HepG2 (cell line): ENCODE results near the gene JUND. TPM values are rescaled to one million over a fixed set of nuclear protein-coding genes. Genes with fewer than 3 reads are reported as not detected.

ENCODE experiments used
- AHR ChIP-seq: IDR thresholded peaks from 2 replicates; pipeline ENCODE4 v1.6.1; 2018; ENCODE audit warnings: missing genetic modification reagents, missing compliant biosample characterization
- ARNTL ChIP-seq: sonication (generic); formaldehyde crosslinking; IDR thresholded peaks from 2 replicates; pipeline ENCODE4 v1.4.0; 2020; ENCODE audit warnings: mild to moderate bottlenecking, missing genetic modification reagents
- BRCA1 ChIP-seq: sonication (generic); formaldehyde crosslinking; IDR thresholded peaks from 2 replicates; pipeline ENCODE4 v1.4.0; 2020; ENCODE audit warnings: missing genetic modification reagents
- CCDC6 ChIP-seq: sonication (generic); formaldehyde crosslinking; IDR thresholded peaks from 2 replicates; pipeline ENCODE4 v1.8.1; 2022; ENCODE audit warnings: mild to moderate bottlenecking, missing genetic modification reagents, moderate library complexity
- HOXA5 ChIP-seq: sonication (generic); formaldehyde crosslinking; IDR thresholded peaks from 2 replicates; pipeline ENCODE4 v1.4.0; 2020; ENCODE audit warnings: missing genetic modification reagents
- KDM2A ChIP-seq: sonication (generic); formaldehyde crosslinking; IDR thresholded peaks from 2 replicates; pipeline ENCODE4 v1.4.0; 2020; ENCODE audit warnings: low read depth, missing genetic modification reagents, borderline replicate concordance
- MBD4 ChIP-seq: IDR thresholded peaks from 2 replicates; pipeline ENCODE4 v1.6.1; 2012; ENCODE audit warnings: low read length, inconsistent platforms, borderline replicate concordance
- NFKBIZ ChIP-seq: IDR thresholded peaks from 2 replicates; pipeline ENCODE4 v1.6.1; 2018; ENCODE audit warnings: missing genetic modification reagents, missing compliant biosample characterization
- POLR2AphosphoS2 ChIP-seq: IDR thresholded peaks from 2 replicates; pipeline ENCODE4 v1.6.1; 2011; ENCODE audit warnings: low read depth, low read length, improper control_type of control experiment
- SALL1 ChIP-seq: sonication (generic); formaldehyde crosslinking; IDR thresholded peaks from 2 replicates; pipeline ENCODE4 v1.8.0; 2022; ENCODE audit warnings: mild to moderate bottlenecking, missing genetic modification reagents
- TBP ChIP-seq: sonication (generic); formaldehyde crosslinking; IDR thresholded peaks from 2 replicates; pipeline ENCODE4 v1.5.0; 2020; ENCODE audit warnings: missing genetic modification reagents
- TOPORS ChIP-seq: sonication (generic); formaldehyde crosslinking; IDR thresholded peaks from 2 replicates; pipeline ENCODE4 v1.8.0; 2023; ENCODE audit warnings: mild to moderate bottlenecking, missing genetic modification reagents
- TSC22D2 ChIP-seq: sonication (generic); formaldehyde crosslinking; IDR thresholded peaks from 2 replicates; pipeline ENCODE4 v1.5.1; 2020; ENCODE audit warnings: missing genetic modification reagents, mild to moderate bottlenecking, borderline replicate concordance
- ZNF136 ChIP-seq: sonication (generic); formaldehyde crosslinking; IDR thresholded peaks from 2 replicates; pipeline ENCODE4 v1.8.1; 2022; ENCODE audit warnings: low read depth, mild to moderate bottlenecking, moderate library complexity, missing genetic modification reagents
- ZNF569 ChIP-seq: sonication (generic); formaldehyde crosslinking; IDR thresholded peaks from 2 replicates; pipeline ENCODE4 v1.5.0; 2020; ENCODE audit warnings: mild to moderate bottlenecking, missing genetic modification reagents, moderate library complexity, borderline replicate concordance
- polyA plus RNA-seq, 8 experiments: library from polyadenylated mRNA; depleted of rRNA in 3 of 8; stranded (reverse) in 7 of 8; unstranded in 1 of 8; fragments of >200 nt; fragmentation: Illumina TruSeq in 4 of 8; extraction: Trizol in 4 of 8; gene quantifications; 2 replicates each; pipeline versions ENCODE4 v1.2.1 to v1.2.3, GENCODE V29; 2011 to 2016; ENCODE audit warnings: low read depth in 4 of 8, missing spikeins in 1 of 8, mixed read lengths in 1 of 8; ENCODE audit not compliant: insufficient read depth in 1 of 8
- total RNA-seq, 5 experiments: library from RNA; depleted of rRNA; stranded (reverse); fragments of >200 nt; fragmentation: Illumina TruSeq; extraction: Trizol; gene quantifications; 2 replicates each; pipeline ENCODE4 v1.2.3, GENCODE V29; 2016; ENCODE audit warnings: low read depth in 1 of 5
- TF ChIP-seq, protein P1 (sequence below): sonication (generic); formaldehyde crosslinking; IDR thresholded peaks from 2 replicates; pipeline ENCODE4 v1.4.0; 2020; ENCODE audit warnings: missing genetic modification reagents
- TF ChIP-seq, protein P2 (sequence below): sonication (generic); formaldehyde crosslinking; IDR thresholded peaks from 2 replicates; pipeline ENCODE4 v1.4.0; 2020; ENCODE audit warnings: missing genetic modification reagents; ENCODE audit errors: not compliant biosample characterization
- TF ChIP-seq, protein P3 (sequence below): sonication (generic); formaldehyde crosslinking; IDR thresholded peaks from 2 replicates; pipeline ENCODE4 v1.9.0; 2021; ENCODE audit warnings: missing genetic modification reagents, borderline replicate concordance
- TF ChIP-seq, protein P4 (sequence below), 2 experiments: sonication (generic) in 1 of 2; formaldehyde crosslinking in 1 of 2; IDR thresholded peaks; 2 replicates each; pipeline versions ENCODE4 v1.4.0 to v1.6.1; 2018 to 2020; ENCODE audit warnings: missing genetic modification reagents in 2 of 2, borderline replicate concordance in 1 of 2, low read depth in 1 of 2, mild to moderate bottlenecking in 1 of 2, missing biosample characterization in 1 of 2

JUND gene
- total and polyA plus RNA-seq, 2 of the 13 experiments (the other 11 are each of a cell fraction or from before 2014, with no cell fraction given): 41.2 to 59.8 TPM

DNA sequence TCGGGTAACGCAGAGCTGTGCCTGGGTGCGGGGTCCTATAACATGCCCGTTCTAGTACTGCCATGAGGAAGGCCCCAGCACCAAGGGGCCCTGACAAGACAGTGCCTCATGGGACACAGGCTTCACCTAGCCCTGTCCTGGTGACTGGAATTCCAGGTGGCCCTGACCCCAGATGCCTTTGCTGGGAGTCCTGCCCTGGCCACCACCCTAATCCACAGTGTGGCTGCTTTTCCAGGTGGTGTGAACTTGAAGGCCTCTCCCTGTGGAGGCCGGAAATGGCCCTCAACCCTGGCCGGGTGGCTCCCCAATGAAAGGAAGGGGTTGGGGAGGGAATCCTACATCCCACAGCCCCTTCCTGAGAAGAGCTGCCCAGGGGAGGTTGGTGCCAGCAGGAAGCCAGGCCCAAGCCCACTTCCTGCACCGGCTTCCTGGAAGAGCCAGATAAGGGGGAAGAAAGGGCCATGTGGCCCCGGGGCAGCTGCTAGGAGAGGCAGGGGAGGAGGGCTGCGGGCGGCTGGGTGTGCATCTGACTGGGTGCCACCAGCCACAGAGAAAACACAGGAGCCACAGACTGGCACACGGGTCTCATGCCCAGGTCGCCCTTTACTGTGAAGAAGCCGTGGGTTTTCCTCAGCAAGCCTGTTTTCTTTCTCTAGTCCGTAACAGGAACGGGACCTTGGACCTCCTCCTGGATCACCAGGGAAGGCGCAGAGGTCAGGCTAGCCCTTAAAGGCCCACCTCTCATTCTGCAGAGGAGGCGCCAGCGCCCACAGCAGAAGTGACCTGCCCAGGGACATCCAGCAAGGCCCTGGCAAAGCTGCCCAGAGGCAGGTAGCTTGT lies 36.8 kb upstream of the JUND start (continued):
- TF ChIP-seq POLR2AphosphoS2 (no peak), TOPORS (no peak), TSC22D2 (no peak), ZNF569 (no peak), ARNTL (CRISPR knock-in tag) (no peak), AHR (CRISPR knock-in tag) (0 out of 2 replicates have a peak, but pooled peaks have one; percentile 25), TBP (CRISPR knock-in tag) (no peak), ZNF136 (CRISPR knock-in tag) (no peak), NFKBIZ (CRISPR knock-in tag) (no peak), CCDC6 (CRISPR knock-in tag) (no peak), KDM2A (peak; percentile 25; the same call in 1 of the 2 replicates), HOXA5 (CRISPR knock-in tag) (peak; percentile 67; the same call in 1 of the 2 replicates), SALL1 (peak; percentile 60; the same call in 1 of the 2 replicates), MBD4 (no peak), BRCA1 (CRISPR knock-in tag) (0 out of 2 replicates have a peak, but pooled peaks have one; percentile 68)
- TF ChIP-seq, protein P1, sequence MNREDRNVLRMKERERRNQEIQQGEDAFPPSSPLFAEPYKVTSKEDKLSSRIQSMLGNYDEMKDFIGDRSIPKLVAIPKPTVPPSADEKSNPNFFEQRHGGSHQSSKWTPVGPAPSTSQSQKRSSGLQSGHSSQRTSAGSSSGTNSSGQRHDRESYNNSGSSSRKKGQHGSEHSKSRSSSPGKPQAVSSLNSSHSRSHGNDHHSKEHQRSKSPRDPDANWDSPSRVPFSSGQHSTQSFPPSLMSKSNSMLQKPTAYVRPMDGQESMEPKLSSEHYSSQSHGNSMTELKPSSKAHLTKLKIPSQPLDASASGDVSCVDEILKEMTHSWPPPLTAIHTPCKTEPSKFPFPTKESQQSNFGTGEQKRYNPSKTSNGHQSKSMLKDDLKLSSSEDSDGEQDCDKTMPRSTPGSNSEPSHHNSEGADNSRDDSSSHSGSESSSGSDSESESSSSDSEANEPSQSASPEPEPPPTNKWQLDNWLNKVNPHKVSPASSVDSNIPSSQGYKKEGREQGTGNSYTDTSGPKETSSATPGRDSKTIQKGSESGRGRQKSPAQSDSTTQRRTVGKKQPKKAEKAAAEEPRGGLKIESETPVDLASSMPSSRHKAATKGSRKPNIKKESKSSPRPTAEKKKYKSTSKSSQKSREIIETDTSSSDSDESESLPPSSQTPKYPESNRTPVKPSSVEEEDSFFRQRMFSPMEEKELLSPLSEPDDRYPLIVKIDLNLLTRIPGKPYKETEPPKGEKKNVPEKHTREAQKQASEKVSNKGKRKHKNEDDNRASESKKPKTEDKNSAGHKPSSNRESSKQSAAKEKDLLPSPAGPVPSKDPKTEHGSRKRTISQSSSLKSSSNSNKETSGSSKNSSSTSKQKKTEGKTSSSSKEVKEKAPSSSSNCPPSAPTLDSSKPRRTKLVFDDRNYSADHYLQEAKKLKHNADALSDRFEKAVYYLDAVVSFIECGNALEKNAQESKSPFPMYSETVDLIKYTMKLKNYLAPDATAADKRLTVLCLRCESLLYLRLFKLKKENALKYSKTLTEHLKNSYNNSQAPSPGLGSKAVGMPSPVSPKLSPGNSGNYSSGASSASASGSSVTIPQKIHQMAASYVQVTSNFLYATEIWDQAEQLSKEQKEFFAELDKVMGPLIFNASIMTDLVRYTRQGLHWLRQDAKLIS (CRISPR knock-in tag): no peak
- TF ChIP-seq, protein P2, sequence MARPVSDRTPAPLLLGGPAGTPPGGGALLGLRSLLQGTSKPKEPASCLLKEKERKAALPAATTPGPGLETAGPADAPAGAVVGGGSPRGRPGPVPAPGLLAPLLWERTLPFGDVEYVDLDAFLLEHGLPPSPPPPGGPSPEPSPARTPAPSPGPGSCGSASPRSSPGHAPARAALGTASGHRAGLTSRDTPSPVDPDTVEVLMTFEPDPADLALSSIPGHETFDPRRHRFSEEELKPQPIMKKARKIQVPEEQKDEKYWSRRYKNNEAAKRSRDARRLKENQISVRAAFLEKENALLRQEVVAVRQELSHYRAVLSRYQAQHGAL (CRISPR knock-in tag): no peak
- TF ChIP-seq, protein P3, sequence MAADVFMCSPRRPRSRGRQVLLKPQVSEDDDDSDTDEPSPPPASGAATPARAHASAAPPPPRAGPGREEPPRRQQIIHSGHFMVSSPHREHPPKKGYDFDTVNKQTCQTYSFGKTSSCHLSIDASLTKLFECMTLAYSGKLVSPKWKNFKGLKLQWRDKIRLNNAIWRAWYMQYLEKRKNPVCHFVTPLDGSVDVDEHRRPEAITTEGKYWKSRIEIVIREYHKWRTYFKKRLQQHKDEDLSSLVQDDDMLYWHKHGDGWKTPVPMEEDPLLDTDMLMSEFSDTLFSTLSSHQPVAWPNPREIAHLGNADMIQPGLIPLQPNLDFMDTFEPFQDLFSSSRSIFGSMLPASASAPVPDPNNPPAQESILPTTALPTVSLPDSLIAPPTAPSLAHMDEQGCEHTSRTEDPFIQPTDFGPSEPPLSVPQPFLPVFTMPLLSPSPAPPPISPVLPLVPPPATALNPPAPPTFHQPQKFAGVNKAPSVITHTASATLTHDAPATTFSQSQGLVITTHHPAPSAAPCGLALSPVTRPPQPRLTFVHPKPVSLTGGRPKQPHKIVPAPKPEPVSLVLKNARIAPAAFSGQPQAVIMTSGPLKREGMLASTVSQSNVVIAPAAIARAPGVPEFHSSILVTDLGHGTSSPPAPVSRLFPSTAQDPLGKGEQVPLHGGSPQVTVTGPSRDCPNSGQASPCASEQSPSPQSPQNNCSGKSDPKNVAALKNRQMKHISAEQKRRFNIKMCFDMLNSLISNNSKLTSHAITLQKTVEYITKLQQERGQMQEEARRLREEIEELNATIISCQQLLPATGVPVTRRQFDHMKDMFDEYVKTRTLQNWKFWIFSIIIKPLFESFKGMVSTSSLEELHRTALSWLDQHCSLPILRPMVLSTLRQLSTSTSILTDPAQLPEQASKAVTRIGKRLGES (CRISPR knock-in tag): no peak
- TF ChIP-seq, protein P4, sequence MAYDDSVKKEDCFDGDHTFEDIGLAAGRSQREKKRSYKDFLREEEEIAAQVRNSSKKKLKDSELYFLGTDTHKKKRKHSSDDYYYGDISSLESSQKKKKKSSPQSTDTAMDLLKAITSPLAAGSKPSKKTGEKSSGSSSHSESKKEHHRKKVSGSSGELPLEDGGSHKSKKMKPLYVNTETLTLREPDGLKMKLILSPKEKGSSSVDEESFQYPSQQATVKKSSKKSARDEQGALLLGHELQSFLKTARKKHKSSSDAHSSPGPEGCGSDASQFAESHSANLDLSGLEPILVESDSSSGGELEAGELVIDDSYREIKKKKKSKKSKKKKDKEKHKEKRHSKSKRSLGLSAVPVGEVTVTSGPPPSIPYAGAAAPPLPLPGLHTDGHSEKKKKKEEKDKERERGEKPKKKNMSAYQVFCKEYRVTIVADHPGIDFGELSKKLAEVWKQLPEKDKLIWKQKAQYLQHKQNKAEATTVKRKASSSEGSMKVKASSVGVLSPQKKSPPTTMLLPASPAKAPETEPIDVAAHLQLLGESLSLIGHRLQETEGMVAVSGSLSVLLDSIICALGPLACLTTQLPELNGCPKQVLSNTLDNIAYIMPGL (CRISPR knock-in tag; IDR thresholded peaks at IDR 0.05; ENCODE audit: borderline replicate concordance in 1 of 2, low read depth in 1 of 2): peak; percentile 29 to 58; a peak in 3 of 4 replicates
